Measurements from ENCODE around the gene FPGS. TPM values are rescaled to one million over a fixed set of nuclear protein-coding genes. Genes with fewer than 3 reads are reported as not detected.

The FPGS gene
- total RNA-seq, 4 donors from 2014 or later = 58.5 to 78.0 (median 62.1) TPM

GRCh38 chr9:127826253-127826913 is 23.7 kb downstream of the FPGS start:
- H3K36me3 ChIP-seq = peaks cover 11 to 13% of the 10 kb centered on the region in 2 donors
- intact Hi-C loops (cut with DNase I) = no loop called here
- H3K9me3 ChIP-seq = no peaks in the 10 kb centered on the region
- H3K27me3 ChIP-seq = no peaks in the 10 kb centered on the region
- DNase-seq = no peak
- no peak for TF ChIP-seq CTCF (IDR thresholded peaks at IDR 0.05)
- TF ChIP-seq POLR2A (IDR thresholded peaks at IDR 0.05) = no peak
- WGBS, 2 donors = 56 to 68% methylated on average over 4 to 6 of the region's 7 CpGs
- peaks cover 20 to 54% of the 10 kb centered on the region in 2 donors for H3K4me1 ChIP-seq
- no peak overlapping the region for H3K4me3 ChIP-seq (replicated peaks in 1 of 3)
- H3K27ac ChIP-seq = no peak overlapping the region

GRCh38 chr9:127828262-127829031 is 25.8 kb downstream of the FPGS start:
- peak; percentile 64 to 66 for DNase-seq
- TF ChIP-seq CTCF (IDR thresholded peaks at IDR 0.05) (peak in 1 of 6 experiments; percentile 2), POLR2A (IDR thresholded peaks at IDR 0.05) (peak in 1 of 2 donors; percentile 56)
- Histone ChIP-seq H3K27me3 (no peaks in the 10 kb centered on the region), H3K4me1 (peaks cover 20 to 63% of the 10 kb centered on the region in 2 donors), H3K9me3 (no peaks in the 10 kb centered on the region), H3K36me3 (peaks cover 11 to 13% of the 10 kb centered on the region in 2 donors), H3K27ac (peak overlapping the region; percentile 33 to 51 (median 47)), H3K4me3 (replicated peaks in 1 of 3) (no peak overlapping the region)
- WGBS, 2 donors = 21 to 24% methylated on average over 19 to 34 of the region's 34 CpGs
- intact Hi-C loops (cut with DNase I) = no loop called here

DNA sequence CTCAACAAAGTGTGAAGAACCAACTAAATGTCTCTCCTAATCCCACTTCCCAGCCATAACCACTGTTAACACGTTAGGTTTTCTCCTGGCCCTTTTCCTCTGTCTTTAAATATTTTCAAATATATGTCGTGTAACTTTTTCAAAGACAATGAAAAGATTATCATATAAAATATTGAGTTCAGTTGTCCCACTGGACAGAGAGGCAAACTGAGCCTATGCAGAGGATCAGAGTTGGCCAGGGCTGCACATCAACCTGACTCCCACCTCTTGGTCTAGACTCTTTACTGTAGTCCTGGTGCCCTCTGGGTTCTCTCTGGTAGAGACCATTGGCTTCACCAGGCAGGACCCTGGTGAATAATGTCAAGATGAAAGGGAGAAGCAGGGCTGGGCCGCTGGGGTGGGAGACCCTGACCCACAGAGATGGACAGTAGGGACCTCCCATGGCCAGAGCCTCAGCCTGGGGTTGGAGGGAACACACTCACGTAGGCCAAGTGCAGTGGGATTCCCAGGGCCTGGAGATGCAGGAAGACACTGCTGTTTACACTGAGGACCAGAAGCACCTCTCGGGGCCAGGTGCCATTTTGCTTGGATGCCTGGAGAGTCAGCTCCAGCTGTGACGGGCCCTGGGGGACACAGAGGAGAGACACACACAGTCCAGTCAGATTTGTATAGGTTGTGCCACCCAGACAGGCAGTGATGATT is 26.7 kb downstream of the FPGS start:
- intact Hi-C loops (cut with DNase I) = no loop called here
- H3K4me3 ChIP-seq (replicated peaks in 1 of 3) = no peak overlapping the region

DNA sequence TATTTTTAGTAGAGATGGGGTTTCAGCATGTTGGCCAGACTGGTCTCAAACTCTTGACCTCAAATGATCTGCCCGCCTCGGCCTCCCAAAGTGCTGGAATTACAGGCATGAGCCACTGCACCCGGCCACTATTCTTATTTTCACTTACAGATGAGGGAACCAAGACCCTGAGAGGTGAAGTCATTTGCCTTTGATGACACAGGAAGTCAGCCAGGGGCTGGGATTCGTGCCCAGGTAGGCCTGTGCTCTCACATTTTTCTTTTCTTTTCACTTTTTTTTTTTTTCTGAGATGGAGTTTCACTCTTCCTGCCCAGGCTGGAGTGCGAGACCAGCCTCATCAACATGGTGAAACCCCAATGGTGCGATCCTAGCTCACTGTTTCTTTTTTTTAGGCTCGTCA is 29.6 kb downstream of the FPGS start:
- DNase-seq = peak; percentile 76 to 81
- peaks cover 38 to 69% of the 10 kb centered on the region in 2 donors for H3K4me1 ChIP-seq
- H3K36me3 ChIP-seq = no peaks in the 10 kb centered on the region
- peak overlapping the region; percentile 52 to 80 (median 62) for H3K27ac ChIP-seq
- no peaks in the 10 kb centered on the region for H3K9me3 ChIP-seq
- no peak for TF ChIP-seq CTCF (IDR thresholded peaks at IDR 0.05)
- no peak for TF ChIP-seq POLR2A (IDR thresholded peaks at IDR 0.05)
- intact Hi-C loops (cut with DNase I) = no loop called here
- 45 to 47% methylated on average over 7 of the region's 7 CpGs for WGBS, 2 donors
- no peak overlapping the region for H3K4me3 ChIP-seq (replicated peaks in 1 of 3)
- H3K27me3 ChIP-seq = no peaks in the 10 kb centered on the region

More for the DNA sequence above, 26.7 kb downstream of the FPGS start:
- Histone ChIP-seq H3K27me3 (no peaks in the 10 kb centered on the region), H3K9me3 (no peaks in the 10 kb centered on the region), H3K27ac (peak overlapping the region in 2 of 3 donors; percentile 33 to 51), H3K36me3 (peaks cover 7% of the 10 kb centered on the region in 2 donors), H3K4me1 (peaks cover 20 to 66% of the 10 kb centered on the region in 2 donors)
- WGBS, 2 donors = 83 to 84% methylated on average over 6 of the region's 6 CpGs
- DNase-seq = no peak
- no peak for TF ChIP-seq POLR2A (IDR thresholded peaks at IDR 0.05)
- no peak for TF ChIP-seq CTCF (IDR thresholded peaks at IDR 0.05)
